Limb (tissue), 2 donors: ENCODE results near the gene SLC25A21.
"Not testable (repeated sequence)": the region's sequence is repeated elsewhere in the genome, so short reads cannot be mapped to it uniquely, and the experiment has no call there.

ENCODE experiments used
- DNase-seq, 2 donors: peaks; one replicate each; pipeline ENCODE4 v3.0.0-alpha.2; 2016; ENCODE audit errors: extremely low spot score in 2 of 2

SLC25A21 gene

GRCh38 chr14:36988989-36989388, 183.4 kb downstream of the SLC25A21 start:
- DNase-seq: no peak

DNA sequence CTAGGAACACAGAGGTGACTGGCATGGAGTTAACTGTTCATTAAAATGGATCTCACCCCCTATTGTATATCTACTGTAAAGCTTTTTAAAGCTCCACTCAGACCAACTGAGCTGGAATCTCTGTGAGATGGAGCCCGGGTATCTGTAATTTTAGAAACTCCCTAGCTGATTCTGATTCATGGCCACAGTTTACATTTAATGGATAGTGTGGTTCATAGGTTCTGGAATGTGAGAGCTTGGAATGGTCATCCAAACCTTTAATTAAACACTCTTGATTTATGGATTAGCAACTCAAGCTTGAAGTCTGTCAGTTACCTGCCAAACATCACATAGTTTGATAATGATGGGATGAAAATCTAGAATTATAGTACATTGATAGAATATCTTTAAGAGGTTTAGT, 183.8 kb downstream of the SLC25A21 start:
- no peak for DNase-seq

DNA sequence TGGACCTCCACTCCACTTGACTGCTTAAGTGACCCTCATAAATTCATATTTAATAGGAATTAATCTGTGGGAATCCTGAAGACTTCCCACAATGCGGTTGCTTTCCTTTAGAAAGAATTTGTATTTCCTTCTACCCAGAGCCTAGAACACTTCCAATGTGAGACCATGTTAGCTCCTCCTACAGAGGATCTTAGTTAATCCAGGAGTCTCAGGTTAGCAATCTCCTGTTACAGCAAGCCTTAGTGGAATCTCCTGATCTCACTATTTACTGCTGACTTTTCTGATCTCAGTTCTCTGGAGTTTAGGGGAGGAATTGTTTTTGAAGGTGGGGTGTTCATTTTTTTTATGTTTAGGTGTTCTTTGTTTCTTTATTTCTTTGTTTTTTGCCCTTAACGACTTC, 186.0 kb downstream of the SLC25A21 start:
- no peak for DNase-seq

DNA sequence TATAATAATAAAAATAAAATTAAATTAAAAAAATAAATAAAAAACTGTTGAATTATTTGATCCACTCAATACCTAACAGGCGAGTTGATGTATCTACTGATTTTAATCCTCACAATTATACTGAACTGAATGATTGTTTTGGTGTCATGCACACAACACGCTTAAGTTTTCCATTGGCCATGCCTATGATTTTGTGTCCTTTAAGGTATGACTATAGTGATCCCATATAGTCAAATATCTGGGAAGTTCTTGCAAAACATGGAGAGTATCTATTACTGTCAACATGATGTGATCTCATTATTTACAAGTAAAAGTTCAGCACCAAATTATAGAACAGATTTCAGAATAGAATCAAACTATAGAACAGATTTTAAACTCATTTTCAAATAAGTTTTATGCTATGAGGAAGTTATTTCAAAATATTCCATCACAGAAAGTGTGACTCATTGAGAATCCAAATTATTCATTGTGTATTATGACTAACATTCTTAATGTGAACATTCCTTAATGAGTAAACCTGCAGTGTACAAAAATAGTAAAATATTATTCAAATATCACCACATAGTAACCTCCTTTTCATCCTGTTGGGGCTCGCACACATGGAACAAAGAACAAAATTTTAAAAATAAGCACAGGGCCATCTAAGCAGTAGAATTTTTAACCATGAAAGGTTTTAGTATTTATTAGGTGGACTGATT, 190.4 kb downstream of the SLC25A21 start:
- DNase-seq: no peak

- DNase-seq: not testable (repeated sequence)
Observed at GRCh38 chr14:36980413-36980812, 192.0 kb downstream of the SLC25A21 start.

- DNase-seq: no peak
Observed at GRCh38 chr14:36979863-36980262, 192.5 kb downstream of the SLC25A21 start.

DNA sequence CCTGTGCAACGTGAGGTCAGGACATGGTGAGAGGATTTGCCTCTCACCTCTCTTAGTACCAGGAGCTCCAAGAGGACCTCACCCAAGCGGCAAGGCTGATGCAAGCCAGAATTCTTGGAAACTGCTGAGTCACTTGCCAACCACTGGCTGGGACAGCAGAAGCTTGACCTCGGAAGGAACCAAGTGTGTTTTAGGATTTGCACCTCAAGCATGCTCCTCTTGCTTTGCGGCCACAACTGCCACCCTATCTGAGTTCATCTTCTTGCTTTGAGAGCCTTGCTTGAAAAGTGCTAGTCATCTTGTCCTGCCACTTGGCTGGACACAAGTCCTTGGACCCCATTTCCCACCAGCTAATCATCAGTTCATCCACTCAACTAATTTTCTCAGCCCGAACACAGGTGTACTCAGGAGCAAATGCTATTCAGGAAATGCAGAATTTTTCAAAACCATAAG, 195.8 kb downstream of the SLC25A21 start:
- no peak for DNase-seq

GRCh38 chr14:36975834-36976233, 196.6 kb downstream of the SLC25A21 start:
- DNase-seq: no peak

- no peak for DNase-seq
Observed at GRCh38 chr14:36974985-36975384, 197.4 kb downstream of the SLC25A21 start.

DNA sequence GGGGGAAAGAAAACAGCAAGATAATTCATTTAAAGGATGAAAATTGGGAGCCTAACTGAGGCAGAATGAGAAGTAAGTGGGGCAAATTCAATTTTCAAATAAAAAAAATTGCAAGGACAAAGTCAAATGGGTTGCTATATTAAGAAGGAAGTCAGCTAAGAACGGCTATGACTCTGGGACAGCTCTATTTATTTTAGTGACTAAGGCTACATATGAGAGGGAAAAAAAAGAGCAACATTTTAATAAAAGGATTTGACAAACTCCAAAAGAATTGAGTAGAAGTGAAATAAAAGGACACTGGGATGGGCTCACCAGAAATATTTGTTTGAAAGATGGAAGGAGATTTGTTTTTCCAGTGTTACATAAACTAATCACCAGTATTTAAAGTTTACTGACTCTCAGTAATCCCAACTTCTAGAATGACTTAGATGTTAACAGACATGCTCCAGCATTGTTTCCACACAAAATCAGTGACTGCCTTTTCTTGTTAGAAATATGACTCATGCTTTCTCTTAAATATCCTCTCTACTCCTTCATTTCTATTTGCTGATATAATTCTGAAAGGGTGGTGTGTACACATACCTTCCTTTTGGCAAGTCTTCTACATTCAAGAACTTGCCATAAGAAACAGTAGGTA, 198.5 kb downstream of the SLC25A21 start:
- DNase-seq: no peak

DNA sequence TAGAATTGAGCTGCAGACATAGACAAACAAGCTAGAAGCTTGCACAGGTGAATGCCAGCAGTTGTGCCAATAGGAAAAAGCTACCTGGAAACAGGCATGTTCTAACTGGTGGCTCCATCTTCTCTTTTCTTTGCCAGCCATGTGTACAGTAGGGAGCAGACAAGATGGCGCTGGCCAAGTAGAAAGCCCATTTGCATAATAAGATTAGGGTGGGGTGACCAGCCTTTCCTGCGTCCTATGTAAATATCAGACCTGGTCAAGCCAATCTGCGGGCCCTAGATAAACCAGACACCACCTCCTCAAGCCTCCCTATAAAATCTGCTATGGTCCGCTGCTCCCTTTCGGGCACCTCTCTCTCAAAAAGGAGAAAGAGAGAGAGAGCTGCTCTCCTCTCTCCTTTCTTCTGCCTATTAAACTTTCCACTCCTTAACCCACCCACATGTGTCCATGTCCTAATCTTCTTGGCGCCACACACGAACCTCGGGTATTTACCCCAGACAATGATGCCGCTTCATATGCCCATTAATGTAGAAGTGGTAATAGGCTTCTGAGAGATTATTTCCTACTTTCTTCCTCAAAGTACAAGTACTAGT, 201.0 kb downstream of the SLC25A21 start:
- no peak for DNase-seq

DNA sequence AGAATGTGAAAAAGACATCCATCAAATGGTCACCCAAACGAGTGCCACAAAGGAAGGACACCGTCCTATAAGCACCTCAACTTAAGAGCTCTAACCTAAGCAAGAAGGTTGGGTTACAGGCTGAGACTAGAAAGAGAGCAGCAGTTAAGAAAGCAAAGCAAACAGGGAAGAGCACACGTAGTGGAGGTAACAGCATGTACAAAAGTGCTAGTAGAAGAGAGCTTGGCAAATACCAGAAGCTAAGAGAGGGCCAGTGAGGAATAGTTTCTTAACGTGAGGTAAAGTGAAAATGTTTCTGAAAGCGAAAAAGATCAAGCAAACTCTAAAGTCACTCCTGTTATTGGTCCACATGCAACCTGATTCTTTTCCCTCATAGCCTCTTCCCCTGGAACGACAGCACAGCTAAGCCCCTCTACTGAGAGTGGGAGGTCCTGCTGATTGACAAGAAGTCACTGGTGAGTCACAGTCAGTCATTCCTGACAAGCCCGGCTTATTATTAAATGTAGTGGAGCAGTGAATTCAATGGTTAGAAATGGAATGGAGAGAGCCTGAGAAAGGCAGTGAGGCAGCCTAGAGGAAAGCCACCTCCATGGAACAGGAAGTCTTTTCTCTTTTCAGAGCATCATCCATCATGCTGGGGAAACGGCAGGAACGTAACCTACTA, 204.4 kb downstream of the SLC25A21 start:
- no peak for DNase-seq

- DNase-seq: no peak
Observed at GRCh38 chr14:36955967-36956366, 216.4 kb downstream of the SLC25A21 start.

GRCh38 chr14:36955376-36955775, 217.0 kb downstream of the SLC25A21 start:
- no peak for DNase-seq

- no peak for DNase-seq
Observed at GRCh38 chr14:36952689-36953088, 219.7 kb downstream of the SLC25A21 start.

GRCh38 chr14:36951380-36951911, 221.0 kb downstream of the SLC25A21 start:
- DNase-seq: no peak

DNA sequence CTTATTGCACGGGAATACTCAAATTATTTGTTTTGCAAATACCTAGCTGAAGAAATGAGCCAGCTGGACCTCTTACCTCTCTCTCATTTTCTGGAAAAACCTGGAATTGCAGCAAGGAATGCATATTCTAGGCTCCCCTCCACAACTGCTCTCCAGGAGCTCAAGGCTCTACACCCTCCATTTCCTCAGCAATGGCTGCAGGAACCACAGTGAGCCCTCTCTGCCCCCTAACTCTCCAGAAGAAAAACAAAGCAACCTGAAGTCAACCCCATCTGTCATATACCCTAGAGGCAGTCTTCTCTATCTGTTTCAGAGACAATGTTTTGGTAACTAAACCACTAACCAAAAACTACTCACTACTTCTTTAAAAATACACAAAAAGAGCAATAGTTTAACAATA, 221.6 kb downstream of the SLC25A21 start:
- DNase-seq: no peak

GRCh38 chr14:36949371-36949770, 223.0 kb downstream of the SLC25A21 start:
- no peak for DNase-seq

- no peak for DNase-seq
Observed at GRCh38 chr14:36948157-36948859, 224.1 kb downstream of the SLC25A21 start.

DNA sequence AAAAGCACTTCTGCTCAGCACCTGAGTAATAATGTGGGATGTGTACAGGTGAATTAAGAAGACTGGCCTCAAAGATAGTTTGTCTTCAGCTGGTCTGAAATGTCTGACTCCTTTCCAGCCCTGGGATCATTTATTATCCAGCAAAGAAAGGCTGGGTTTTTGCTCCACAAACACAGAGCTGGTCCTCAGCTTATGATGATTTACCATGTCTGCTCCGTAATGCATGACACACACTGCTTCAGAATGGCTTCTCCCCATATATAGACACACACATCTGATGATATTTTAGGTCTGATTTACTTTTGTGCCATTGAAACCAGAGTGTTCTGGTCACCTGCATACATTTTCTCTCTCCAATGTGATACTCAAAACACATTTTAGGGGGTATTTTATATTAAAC, 225.0 kb downstream of the SLC25A21 start:
- DNase-seq: no peak

- DNase-seq: no peak
Observed at GRCh38 chr14:36946872-36947271, 225.5 kb downstream of the SLC25A21 start.
